ENCODE data around the gene GALNT9.

Gene GALNT9

DNA sequence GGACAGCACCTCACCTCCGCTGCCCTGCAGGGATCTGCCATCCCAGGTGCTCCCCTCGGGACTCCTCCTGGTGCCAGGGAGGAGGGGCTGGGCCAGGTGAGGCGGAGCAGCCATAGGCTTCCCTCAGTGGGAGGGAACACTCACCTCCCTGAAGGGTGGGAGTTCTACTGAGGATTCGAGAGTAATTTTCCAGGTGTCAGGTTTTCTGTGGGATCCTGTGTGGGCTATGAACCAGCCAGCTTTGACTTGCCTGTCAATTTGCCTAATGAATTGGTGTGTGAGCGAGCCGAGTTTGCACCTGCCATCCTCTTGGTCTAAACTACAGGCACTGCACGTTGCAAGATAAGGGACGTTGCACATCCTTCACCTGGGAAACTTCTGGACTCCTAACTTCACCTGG lies 134.8 kb downstream of the GALNT9 start:
- no peak for DNase-seq

DNA sequence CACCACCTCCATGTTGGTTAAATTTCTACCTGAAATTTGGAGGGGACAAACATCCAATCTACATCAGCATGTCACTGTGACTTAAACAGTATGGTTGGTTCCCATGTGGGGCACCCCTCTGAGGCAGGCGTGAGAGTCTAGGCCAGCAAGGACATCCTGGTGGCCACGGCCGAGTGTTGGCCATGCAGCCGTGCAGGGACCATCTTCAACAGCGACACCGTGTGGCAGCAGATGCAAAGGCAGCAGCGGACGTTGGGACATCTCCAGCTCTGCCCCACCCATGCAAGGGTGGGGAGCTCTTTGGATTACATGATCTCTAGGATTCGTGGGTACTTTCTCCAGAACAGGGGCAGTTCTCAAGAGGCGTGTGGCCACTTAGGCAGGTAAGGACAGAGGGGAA lies 135.3 kb downstream of the GALNT9 start:
- no peak for DNase-seq

DNA sequence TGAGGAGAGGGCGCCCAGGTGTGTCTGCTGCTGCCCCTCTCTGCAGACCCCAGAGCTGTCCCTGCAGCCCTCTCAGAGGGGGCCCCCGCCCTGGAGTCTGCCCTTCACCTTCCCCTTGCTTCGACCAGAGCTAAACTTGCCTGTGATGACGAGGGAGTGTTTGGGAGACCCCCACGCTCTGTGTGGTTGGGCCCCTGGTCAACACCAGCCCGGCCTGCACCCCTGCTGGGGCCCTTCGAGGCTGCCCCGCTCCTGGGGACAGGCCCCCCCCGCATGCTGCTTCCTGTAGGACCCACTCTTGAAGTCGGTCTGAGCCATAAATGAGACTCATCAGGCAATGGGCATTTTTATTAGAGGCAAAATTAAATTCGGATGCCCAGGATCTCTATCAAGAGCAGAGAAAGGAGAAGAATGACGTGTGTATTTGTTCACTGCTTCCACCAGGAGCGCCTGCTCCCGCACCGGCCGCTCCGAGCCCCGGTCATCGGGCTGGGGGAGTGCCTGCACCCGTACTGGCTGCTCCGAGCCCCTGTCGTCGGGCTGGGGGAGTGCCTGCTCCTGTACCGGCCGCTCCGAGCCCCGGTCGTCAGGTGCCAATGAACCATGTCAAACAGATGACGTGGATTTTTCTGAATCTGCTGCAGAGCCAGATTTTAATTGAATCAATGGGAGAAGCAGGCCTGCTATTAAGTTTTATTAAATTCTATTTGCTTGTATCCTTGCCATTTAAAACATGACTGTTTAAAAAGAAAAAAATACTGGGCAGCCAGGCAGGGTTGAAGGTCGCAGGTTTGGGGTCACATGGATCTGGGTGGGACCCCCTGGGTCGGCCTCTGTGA lies 137.5 kb downstream of the GALNT9 start:
- DNase-seq, result no peak

DNA sequence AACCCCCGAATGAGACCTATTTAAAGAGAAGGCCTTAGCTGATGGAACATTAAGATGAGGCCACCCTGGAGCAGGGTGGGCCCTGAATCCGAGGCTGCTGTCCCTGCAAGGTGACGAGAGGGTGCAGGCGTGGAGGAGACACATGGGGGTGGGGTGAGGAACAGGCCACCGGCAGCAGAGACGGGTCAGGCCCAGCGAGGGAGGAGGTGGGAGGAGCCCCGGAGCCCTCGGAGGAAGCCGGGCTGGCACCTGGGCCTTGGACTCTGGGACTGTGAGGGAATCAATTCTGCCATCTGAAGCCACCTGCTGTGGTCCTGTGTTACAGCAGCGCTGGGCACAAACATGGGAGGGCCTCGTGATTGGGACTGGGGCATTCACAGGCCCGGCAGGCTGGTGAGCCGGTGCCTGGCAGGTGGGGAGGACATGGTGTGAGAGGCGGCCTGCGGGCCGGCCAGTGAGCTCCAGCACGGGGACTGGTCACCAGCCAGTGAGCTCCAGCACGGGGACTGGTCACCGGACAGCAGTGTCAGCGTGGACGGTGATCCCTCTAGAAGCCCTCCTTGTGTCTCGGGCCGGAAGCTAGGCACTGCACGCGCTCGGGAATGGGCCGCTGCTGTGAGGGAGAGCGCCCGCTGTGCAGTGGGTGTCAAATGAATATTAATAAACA lies 138.4 kb downstream of the GALNT9 start:
- no peak for DNase-seq

DNA sequence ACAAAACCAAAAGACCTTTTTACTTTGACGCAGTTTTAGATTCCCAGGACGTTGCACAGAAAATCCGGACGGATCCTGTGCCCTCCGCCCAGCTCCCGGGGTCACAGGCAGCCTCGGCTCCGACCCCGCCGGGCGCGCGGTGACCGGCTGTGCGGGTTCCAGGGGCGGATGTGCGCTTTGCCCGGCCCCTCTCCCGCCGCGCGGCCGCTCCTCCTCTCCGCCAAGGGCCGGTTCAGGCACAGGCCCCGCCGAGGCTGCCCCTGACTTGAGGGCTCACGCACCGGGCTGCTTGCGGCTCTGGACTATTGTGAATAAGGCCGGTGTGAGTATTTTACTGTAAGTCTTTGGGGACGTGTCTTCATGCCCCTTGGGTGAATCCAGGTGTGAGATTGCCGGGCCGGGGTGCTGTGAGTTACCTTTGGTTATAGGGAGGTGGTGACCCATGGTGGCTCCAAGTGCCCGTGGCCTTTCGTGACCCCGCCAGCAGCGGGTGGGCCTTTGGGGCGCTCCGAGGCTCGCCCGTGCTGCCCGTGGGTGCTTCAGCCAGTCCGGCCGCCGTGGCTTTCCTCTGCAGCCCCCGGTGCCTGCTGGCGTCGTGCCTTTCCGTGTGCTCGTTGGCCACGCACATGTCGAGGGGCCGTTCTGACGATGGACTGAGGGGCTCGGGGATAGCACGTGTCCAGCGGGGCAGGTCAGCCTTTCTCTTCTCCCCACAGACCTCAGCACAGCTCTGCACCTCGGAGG lies 139.2 kb downstream of the GALNT9 start:
- no peak for DNase-seq

DNA sequence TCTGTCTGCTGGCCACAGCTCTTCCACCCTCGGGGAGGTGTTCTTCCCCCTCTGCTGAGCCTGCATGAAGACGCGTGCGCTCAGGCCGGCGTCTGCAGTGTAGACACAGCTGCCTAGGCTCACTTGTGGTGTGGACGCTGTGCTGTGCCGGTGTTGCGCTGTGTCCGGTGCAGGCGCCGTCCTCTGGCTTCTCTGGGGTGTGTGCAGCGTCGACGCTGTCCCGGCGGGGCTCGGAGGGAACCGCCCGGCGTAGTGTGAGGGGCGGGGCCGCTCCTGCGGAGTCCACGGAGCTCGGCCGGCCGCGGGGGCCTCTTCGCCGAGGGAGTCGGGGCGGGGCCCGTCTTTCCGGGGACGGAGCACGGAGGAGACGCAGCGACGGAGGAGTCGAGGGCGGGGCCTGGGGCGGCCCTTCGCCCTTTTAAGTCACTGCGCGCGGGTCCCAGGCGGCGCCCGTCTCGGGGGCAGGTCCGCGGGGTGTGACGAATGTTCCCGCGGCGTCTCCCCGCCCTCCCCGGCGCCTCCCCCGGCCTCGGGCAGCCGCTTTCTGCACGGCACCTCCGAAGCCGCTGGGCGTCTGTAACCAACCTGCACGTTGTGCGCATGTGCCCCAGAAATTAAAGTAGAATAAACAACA lies 139.9 kb downstream of the GALNT9 start:
- no peak for DNase-seq

DNA sequence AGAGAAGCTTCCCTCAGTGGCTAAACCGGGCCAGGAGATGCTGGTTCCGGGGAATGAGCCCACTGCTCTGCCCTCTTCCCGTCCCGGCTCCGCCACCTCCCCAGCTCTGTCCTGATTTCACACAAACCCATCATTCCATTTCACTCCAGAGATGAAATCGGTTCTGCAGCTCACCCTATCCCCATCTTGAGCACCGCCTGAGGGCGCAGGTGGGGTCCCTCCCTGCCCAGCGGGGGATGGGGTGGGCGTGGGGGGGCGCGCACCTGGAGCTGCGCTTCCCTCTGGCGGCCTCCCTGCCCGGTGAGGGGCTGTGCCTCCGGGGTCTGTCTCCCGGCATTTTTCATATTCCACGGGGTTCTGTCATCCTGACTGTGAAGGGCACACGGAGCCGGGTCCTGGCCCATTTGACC lies 140.5 kb downstream of the GALNT9 start:
- DNase-seq, result no peak

DNA sequence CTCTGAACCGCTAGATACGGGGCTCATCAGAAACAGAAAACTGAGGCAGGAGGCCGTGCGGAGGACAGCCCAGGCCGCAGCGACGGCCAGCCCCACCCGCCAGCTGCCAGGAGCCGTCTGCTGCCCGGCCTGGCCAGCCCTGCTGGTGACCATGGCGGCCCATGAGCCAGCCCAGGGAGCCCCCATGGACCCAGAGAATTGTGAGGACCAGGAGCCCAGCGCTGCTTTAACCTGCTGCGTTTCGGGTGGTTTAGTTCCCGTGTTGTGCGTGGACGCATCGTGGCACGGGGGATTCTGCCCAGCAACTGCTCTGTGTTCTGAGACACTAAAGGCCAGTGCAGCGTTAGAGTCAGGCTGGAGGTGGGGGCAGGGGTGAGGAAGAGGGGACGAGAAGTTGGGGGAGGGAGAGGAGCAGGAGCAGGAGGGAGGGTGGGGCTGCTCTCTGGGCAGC lies 140.9 kb downstream of the GALNT9 start:
- DNase-seq, result no peak

DNA sequence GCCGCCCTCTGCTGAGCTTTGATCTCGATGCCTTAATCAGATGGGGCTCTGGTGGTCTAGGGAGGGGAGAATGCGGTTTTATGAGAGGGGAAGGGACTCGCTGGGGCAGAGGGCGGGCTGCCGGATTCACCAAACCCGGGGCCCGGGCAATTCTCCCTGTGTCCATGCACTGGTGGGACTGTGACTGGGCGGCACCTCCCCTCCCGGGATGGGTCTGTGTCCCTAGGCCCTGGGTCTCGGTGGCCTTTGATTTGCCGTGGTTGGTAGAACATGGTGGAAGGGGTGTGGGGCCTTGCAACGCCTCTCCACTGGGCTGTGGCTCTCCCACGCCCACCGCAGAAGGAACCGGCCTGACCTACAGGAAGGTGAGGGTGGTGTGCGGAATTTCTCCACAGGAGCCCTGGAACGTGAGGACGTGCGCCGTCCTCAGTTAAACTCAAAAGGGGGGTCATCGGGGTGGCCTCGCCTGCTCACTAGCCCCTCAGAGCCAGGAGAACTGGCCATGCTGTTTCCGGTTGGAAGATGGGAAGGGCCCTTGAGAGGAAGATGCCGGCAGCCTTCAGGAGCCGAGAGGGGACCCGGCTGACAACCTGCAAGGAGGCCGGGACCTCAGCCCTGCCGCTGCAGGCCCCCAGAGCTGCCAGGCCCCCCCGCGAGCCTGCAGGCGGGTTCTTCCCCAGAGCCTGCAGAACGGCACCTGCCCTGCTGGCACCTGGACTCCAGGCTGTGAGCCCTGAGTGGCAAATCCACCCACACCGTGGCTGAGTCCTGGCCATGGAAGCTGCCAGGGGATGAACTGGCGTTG lies 141.5 kb downstream of the GALNT9 start:
- no peak for DNase-seq

DNA sequence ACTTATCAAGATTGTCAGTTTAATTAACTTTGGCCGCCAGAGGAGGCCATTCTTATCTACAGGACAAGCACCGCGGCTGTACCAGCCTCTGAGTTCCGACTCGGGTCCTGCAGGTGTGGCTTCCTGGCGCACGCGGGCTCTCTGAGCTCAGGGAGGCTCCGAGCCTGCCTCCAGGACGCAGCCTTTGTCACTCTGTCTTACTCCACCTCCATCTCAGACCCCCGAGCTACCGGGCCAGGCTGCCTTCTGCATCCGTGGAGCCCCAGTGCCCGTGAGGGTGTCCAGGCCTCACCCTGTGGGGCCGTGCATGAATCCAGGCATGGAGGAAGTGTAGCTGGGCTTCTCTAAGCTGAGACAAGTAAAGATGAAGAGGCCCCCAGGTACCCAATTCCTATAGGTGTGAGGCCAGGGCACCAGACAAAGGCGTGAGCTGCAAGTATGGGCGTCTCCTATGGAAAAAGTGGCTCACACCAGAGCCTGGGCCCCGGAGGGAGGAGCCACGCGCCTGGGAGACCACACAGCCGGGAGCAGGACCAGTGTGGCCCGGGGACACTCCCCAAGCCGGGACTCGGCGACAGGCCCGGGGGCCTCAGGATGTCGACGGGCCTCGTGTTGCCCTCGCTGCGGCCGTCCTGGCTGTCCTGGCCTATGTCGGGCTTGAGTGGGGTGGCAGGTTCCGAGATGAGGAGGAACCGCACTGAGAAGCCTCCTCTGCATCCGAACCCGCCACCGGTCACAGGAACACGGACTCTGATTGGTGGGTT lies 142.3 kb downstream of the GALNT9 start:
- DNase-seq, result no peak

DNA sequence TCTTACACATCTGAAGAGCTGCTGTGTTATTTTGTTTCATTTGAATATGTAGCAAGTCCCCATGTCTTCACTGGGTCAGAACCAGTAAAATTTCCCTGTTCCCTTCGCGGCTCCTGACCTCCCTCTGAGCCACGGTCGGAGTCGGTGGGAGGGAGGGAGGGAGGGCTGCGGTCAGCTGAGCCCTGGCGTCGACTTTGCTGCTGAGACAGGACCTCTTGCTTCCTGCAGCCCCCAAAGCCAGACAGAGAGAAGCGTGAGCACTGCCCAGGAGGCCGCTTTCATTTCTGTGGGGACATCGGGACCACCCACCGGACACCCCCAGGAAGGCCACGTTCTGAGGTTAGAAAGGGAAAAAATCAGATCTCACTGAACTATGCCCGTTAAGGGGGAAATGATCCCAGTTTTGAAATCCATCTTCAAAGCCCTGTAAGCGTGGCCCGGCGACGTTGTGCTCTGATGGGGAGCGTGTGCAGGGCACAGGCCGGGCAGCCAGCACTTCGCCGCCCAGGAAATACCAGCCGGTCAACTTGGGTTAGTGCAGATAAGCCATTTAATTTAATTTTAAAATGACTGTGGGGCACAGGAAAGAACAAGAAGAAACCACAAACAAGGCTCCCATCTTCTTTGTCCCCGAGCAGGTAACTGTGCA lies 143.1 kb downstream of the GALNT9 start:
- DNase-seq, result no peak

DNA sequence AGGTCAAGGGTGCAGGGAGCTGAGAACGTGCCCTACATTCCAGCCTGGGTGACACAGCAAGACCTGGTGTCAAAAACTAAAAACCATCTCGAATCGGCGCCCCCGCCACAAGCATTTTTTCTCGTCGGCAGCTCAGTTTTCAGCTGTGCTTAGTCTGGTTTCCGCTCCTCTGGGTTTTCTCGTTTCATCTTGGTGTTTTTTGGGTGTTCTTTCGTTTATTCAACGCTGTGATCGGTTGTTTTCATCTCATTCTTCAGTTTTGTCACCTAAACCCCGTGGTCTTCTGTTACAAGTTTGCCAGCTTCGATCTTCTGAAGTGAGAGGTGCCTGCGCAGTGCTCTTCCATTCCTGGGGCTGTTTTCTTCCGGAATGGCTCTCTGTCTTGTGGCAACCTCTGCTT lies 143.7 kb downstream of the GALNT9 start:
- no peak for DNase-seq

DNA sequence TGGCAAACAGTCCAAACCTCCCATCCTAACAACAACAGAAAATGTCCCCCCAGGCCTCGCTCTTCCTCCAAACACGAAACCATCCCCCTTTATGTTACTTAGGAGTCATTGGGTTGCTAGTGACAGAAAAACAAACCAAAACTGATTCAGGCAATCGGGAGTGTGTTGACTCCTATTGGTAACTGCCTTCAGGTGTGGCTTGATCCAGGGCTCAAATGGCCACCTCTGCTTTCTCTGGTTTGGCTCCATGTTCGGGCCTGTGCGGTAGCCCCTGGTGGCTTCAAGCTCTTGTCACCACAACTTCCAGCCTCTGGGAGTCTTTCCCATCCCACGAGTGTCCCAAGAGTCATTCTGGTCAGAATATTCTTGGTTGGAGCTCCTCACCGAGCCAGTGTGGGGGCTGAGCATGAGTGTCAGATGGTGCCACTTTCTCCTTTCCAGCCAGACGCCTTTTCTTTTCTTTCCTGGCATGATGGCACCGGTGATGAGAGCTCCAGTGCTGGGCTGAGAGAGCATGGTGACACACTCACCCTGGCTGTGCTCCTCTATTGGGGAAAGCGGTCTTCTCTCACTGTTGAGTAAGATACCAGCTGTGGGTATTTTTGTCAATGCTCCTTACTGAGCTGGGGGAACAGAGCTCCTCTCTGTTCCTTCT lies 146.6 kb downstream of the GALNT9 start:
- no peak for DNase-seq

DNA sequence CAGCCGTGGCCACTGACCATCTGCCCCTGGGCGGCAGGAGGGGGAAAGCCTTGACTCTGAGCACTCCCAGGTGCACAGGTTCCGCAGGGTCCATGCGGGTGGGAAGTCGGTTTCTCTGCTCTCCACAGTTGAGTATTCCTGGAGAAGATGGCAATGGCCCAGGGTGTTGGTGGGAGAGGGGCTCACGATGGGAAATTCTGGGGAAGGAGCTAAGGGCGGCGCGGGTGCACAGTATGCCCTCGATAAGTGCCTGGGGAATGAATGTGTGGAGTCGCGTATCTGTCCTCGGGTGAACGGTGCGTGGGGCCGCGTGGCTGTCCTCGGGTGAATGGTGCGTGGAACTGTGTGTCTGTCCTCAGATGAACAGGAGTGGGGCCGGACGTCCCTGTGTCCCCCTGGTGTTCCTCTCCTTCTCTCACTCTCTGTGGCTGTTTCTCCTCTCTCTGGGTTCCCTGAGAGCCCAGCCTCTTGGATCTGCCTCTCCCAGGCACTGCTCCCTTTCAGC lies 147.1 kb downstream of the GALNT9 start:
- no peak for DNase-seq

DNA sequence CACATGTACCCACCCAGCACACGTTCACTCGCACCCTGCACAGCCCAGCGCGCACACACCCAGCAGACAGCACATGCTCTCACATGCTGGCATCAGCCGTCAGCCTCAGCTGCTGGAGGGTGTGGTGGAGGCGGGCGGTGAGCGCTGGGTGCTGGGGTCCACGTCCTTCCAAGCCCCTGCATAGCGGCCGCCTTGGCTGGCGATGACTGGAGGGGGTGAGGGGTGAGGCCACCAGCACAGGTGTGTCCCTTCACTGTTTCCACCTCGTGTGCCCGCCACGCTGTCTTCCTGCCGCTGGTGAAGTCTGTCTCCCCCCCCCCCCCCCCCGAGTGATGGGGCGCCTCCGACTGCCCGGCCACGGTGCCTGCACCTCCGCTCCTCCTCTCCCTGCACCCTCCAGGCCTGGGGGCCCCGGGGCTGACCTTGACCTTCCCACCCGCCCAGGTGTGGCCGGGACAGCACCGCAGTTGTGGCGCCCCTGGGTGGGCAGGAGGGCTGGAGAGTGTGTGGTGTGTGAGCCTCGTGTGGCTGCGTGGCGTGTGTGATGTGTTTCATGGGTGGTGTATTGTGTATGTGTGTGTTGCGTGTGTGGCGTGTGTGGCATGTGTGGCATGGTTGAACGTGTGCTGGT lies 147.7 kb downstream of the GALNT9 start:
- no peak for DNase-seq

DNA sequence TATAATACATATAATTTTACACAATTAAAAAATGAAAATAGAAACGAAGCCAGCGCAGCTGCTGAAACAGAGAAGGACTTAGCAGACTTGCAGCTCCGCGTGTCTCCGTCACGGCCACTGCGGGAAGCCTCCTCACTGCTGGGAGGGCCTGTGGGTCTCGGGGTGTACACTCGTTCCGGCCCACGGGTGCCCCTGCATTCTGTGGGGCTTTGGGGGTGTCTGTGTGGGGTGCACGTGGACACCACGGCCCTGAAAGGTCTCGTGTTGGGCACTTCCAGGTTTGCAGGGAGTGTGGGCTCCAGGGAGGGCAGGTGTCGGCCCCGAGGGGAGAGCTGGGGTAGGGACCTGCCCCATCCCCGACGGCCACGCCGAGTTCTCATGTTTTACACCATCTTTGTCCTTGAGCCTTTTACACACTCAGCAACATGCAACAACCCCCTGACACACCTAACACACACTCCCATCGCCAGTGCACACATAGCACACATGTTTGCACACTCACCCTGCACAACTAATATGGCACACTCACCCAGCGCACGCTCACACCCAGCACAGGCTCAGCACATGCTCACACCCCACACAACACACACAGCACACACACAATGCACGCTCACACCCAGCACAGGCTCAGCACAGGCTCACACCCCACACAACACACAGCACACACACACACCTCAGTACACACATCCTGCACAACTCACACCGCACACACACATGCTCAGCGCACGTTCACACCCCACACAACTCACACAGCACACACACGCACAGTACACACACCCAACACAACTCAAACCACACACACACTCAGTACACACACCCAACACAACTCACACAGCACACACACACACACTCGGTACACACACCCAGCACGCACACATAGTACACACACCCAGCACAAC lies 148.5 kb downstream of the GALNT9 start:
- DNase-seq, result no peak

DNA sequence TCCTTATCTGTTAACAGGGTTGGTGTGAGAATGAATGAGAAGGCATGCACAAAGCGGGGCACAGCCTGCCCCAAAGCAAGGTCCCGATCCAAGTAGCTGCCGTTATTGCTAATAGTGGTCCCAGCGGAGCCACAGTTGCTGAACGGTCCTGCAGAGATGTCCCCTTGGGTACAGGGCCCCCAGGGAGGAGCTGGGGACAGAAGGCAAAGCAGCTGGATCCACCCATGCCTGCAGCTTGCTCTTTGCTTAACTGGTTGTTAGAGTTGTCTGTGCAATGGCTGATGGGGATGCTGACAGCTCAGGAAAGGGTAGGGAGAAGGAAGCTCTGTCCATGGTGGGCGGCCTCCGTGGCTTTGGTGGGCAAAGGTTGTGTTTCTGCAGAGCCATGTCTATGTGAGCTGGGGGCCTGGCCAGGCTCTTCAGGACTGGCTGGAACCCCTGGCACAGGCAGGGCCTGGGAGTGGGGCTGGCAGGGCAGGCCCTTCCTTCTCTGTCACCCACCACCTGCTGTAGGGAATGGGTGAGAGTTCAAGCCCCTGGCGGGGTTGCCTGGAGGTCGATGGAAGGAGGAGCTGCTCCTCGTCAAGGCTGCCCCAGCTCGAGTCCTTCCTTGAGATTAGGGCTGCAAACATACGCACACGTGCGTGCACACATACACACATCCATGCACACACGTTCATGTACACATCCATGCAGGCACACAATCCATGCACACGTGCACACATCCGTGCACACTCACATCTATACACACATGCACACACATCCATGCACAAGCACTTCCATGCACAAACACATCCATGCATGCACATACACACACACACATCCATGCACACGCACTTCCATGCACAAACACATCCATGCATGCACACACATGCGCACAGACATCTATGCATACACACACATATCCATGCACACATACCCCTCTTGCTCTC lies 149.7 kb downstream of the GALNT9 start:
- DNase-seq, result no peak
